Measurements from ENCODE around the gene FANCC.

GRCh38 chr9:95286151-95286550 lies 31.4 kb downstream of the FANCC start:
- TF ChIP-seq CTCF (conservative IDR thresholded peaks at IDR 0.05) (no peak), ZFX (IDR thresholded peaks at IDR 0.05) (no peak)

Measured in C4-2B (cell line).